ENCODE measurements around the gene SFXN5.

Gene SFXN5

GRCh38 chr2:72969706-72970105, 101.8 kb downstream of the SFXN5 start:
- no peak for DNase-seq

GRCh38 chr2:72968286-72968685, 103.2 kb downstream of the SFXN5 start:
- DNase-seq = no peak

GRCh38 chr2:72965770-72966450, 105.6 kb downstream of the SFXN5 start:
- DNase-seq = no peak

GRCh38 chr2:72965016-72965415, 106.5 kb downstream of the SFXN5 start:
- no peak for DNase-seq

- DNase-seq = no peak
Observed at GRCh38 chr2:72964146-72964525, 107.4 kb downstream of the SFXN5 start.

- no peak for DNase-seq
Observed at GRCh38 chr2:72963423-72964145, 107.9 kb downstream of the SFXN5 start.

- no peak for DNase-seq
Observed at GRCh38 chr2:72962911-72963310, 108.6 kb downstream of the SFXN5 start.

GRCh38 chr2:72961853-72962468, 109.6 kb downstream of the SFXN5 start:
- DNase-seq = no peak

- no peak for DNase-seq
Observed at GRCh38 chr2:72961036-72961720, 110.3 kb downstream of the SFXN5 start.

- DNase-seq = no peak
Observed at GRCh38 chr2:72959995-72960981, 111.2 kb downstream of the SFXN5 start.

- no peak for DNase-seq
Observed at GRCh38 chr2:72959554-72959953, 112.0 kb downstream of the SFXN5 start.

GRCh38 chr2:72958542-72959385, 112.7 kb downstream of the SFXN5 start:
- no peak for DNase-seq

- no peak for DNase-seq
Observed at GRCh38 chr2:72956936-72957335, 114.6 kb downstream of the SFXN5 start.

- DNase-seq = no peak
Observed at GRCh38 chr2:72956050-72956395, 115.5 kb downstream of the SFXN5 start.

- no peak for DNase-seq
Observed at GRCh38 chr2:72955228-72956049, 116.1 kb downstream of the SFXN5 start.

GRCh38 chr2:72954376-72955227, 116.9 kb downstream of the SFXN5 start:
- no peak for DNase-seq

GRCh38 chr2:72953976-72954375, 117.5 kb downstream of the SFXN5 start:
- DNase-seq = no peak

GRCh38 chr2:72953528-72953927, 118.0 kb downstream of the SFXN5 start:
- no peak for DNase-seq

- DNase-seq = no peak
Observed at GRCh38 chr2:72952961-72953360, 118.6 kb downstream of the SFXN5 start.

Measured in GDM1 (cell line).